Left renal pelvis (tissue), 4 donors: ENCODE measurements around the gene RCAN1. TPM values are rescaled to one million over a fixed set of nuclear protein-coding genes. Genes with fewer than 3 reads are reported as not detected.

Experiments used
- DNase-seq, 4 donors: peaks; one replicate each; pipeline ENCODE4 v3.0.0-alpha.2; 2013; ENCODE audit warnings: low read depth in 4 of 4, low spot score in 3 of 4
- polyA plus RNA-seq, 4 donors: library from polyadenylated mRNA; unstranded; fragments of 120-200 nt; gene quantifications; one replicate each; pipeline ENCODE4 v1.2.1, GENCODE V29; 2013; ENCODE audit not compliant: insufficient read length in 4 of 4

RCAN1 gene
- polyA plus RNA-seq, 4 donors: 20.0 to 42.1 (median 32.6) TPM

DNA sequence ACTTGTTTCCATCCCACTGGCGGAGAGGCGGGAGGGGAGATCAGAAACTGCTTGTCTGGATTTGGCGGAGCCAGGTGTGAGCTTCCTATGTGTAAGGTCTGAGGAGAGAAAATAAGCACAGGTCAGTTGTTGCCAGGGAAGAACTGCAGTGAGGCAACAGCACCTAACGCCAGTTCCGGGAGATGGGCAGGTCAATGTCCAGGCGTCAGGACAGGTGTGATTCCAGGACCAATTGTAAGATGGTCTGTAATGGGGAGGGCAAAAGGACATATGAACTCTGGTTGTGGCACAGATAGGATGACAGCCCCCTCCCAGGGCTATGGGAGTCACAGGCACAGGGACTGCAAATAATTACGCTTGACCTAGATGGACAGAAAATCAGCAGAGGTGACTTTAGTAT, 93.4 kb downstream of the RCAN1 start:
- DNase-seq: no peak

DNA sequence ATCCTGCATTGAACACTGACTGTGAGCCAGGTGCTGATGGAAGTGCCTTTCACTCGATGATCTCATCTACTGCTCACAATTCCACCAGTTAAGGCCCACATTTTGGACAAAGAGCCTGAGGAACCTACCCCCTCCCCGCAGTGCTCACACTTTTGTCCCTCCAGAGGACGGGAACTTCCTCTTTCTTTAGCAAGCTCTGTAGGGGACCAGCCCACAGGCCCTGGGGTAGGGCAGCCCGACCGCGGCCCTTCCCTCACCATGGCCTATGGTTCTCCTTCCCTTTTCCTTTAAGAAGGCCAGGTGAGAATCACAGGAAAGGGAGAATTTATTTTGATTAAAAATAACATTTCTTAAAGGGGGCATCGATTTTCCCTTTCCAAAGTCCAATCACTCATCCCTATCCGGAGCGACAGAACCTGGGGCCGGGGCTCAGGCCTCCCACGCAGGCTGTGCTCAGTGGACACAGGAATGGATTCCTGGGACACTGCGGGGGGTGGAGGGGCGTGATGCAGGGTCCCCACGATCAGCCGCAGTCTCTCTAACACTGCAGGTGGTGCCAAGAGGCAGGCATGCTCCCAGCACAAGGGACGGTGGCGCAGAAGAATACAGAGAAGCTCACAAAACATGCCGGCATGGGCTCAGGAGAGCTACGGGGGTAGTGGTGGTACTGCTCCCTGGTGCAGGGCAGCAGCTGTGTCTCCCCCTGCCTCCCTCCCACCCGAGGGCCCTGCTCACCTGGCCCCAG, 94.0 kb downstream of the RCAN1 start:
- DNase-seq: no peak

DNA sequence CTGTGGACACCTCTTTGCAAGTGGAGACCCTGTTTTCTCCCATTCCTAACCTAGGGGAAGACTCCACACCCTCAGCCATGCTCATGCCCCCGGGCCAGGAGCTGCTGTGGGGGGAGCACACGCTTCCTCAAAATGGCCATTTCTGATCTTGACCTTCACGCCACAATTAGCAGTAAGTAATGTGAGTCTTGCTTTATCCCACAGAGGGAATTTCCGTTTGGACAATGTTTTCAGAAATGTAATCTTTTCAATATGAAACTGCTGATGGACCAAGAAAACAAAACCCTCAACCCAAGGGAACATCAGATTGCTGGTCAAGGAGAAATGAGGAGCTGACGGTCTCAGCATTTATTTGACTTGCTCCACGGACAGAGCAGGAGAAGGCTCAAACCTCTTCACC, 94.6 kb downstream of the RCAN1 start:
- DNase-seq: no peak

DNA sequence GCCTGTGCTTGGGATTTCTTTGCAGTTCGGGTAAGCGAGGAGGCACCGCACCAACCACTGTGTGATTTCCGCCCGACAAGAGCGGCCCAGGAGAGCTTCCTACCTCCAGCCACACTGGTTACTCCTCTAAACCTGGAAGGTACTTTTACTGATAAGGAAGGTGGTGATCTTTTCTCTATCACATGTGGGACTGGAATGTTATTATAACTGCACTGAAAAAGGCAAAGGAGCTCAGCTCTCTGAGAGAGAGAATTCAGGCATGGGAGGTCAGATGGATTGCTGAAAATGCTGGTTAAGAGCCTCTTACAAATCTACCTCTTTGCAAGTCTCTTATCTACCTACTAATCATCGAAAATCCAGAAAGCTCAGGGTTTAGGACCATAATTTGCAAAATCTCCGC, 95.2 kb downstream of the RCAN1 start:
- DNase-seq: no peak

DNA sequence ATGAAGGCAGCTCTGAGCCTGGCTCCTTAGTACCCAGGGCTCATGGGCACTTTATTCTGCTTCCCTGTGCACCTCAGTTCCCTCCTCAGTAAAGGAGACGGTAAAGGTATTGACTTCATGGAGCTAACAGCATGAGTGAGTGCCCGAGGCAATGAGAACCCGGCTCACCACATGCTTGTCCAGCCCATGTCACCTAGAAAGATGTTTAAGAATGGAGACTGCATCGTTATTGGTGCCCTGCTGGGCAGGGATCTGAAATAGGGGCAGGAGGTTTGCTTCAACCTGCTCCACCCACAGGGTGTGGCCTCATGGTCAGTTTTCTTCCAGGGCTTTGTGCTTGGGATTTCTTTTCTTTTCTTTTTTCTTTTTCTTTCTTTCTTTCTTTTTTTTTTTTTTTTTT, 95.9 kb downstream of the RCAN1 start:
- no peak for DNase-seq

DNA sequence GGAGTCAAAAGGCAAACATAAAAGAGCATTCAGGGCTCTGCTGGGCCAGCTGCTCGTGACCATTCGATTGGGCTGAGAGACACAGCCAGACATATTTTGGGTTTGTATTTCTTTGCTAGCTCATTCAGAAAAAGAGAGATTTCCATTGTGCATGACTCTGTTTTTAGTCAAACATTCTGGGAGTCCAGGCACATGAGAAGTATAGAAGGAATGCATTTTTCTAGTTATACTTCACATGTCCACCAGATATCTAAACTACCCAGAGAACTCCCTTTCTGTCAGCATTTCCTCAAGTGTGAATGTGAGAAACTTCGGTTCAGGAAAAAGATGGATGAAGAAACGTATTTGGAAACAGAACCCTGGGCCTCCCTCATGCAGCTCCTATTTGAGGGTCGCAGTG, 96.6 kb downstream of the RCAN1 start:
- DNase-seq: no peak

DNA sequence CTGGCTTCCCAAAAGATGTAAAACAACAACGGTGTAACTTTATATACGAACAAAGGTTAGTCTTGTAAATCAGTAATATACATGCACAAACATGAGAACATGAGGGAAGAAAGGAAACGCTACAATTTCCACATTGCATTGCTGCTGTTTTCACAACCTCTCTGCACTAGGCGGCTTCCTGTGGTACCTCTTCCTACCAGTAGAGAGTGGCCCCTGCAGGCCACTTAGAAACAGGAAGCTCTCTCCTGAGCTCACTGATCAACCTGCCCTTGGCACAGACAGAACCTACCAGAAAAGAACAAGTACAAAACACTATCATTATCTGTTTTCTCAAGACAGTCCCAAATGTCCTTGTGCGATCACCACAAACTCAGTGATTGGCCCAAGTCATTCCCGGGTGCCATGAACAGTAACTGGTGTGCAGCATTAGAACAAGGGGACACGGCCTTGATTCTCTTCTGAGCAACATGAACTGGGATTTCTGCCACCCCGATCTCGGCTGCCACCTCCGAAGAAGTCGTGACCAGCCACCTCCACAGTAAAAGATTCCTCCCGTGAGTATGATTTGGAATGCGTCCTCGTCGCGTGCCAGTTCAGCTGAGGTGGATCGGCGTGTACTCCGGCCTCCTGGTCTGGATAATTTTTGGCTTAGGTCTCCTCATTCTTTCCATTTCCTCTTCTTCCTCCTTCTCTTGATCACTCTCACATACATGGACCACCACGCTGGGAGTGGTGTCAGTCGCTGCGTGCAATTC, 97.2 kb downstream of the RCAN1 start:
- no peak for DNase-seq

DNA sequence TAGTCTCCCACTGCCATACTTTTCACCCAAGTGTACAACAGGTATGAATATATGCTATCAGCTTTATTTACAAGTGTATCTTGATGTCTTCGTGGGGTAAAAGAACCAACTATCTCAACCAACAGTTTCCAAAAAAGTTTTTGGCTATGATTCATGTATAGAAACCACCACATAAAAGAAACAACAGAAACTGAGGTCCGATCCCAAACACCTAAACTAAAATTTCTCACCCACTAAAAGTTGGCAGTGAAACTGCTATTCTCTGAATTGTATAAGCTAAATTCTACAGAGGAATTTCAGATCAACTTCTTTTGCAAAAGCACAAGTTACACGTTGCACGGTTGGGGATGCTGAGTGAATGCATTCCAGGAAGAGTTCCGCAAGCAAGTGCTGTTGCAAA, 97.9 kb downstream of the RCAN1 start:
- no peak for DNase-seq

DNA sequence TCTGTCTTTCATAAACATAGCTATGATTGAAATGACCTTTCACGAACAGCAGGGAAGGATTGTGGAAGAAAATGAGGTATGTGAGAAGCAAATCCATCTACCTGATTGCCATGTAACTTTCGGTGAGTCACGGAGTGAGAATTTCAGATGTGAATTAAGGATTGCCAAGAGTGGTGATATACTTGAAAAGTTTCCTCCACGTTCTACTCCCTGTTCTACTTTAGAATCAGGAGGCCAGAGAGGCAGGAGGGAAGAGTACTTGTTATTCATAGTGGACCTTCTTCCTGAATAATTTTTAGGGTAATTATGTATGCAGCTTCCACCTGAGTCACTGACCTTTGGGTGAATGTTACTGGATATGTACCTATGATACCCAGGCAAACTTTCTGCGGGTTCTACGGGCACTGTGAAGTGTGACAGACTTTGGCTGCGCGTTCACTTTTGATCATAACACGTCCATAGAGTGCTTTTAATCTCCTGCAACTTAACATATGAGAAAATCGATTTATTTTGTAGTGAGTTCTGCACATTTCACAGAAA, 100.3 kb downstream of the RCAN1 start:
- no peak for DNase-seq

DNA sequence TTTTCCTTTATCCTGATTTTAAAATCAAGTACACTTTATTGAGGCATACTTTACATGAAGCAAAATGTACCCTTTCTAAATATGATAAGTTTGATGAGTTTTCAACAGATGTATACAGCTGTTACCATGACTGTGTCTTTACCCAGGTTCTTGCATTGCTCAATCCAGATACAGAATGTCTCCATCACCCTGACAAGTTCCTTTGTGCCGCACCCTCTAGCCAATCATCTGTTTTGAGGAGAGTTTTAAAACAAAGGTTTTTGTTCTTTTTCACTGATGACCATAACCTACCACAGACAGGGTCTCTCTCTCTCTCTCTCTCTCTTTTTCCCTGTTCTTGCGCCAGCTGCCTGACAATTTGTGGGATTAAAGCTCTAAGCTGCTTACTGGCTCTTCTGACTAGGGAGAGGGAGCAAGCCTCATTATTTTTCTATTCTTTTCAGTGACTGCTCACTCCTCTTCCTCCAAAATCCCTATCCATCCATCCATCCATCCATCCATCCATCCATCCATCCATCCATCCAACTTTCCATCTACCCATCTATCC, 101.7 kb downstream of the RCAN1 start:
- DNase-seq: no peak

DNA sequence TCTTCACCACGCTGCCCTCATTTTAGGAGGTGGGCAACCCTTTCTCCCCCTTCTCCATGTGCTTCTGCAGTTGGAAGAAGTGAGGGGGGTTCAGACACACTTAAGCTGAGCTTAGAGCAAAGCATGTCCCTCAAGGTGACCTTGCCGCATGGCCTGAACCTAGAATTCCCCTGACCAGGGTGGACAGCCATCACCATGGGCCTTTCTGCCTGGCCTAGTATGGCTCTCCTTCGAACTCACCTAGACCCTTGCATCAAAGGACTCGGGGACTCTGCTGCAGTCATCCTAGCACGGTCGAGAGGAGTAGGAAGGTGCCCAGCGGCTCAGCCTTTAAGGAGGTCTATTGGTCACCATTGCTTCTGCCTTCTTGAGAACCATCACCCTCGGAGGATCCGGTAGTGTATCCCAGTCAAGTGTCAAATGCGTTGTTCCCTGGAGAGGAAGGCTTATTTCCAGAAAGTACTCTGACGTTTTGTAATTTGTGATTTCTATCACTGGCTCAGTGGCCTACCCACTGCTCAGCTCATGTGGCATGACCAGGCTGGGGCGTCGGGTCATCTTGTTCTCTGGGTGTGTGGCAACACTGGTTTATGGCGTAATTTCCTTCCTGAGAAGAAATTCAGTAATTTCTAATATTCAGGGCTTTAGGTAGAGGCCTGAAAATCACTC, 103.0 kb downstream of the RCAN1 start, which contains the start of gene KCNE1:
KCNE1 (minus strand) TSS at position 424 of the 669 bp plus-strand sequence. CDS start 62,576 bp downstream, outside the sequence.
- no peak for DNase-seq

DNA sequence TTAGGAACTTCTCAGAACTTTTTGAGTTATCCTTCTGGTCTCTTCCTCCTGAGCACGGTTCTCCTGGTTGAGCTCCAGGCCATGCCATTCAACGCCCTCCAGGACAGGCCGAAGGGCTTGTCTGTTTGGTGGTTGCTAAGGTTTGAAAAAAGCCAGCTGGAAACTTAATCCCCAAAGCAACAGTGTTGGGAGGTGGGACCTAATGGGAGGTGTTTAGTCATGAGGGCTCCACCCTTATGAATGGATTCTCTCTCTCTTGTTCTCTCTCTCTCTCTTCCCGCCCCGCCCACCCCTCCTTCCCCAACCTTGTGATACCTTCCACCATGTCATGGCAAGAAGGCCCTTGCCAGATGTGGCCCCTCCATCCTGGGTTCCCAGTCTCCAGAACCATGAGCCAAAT, 103.7 kb downstream of the RCAN1 start:
- DNase-seq: no peak

DNA sequence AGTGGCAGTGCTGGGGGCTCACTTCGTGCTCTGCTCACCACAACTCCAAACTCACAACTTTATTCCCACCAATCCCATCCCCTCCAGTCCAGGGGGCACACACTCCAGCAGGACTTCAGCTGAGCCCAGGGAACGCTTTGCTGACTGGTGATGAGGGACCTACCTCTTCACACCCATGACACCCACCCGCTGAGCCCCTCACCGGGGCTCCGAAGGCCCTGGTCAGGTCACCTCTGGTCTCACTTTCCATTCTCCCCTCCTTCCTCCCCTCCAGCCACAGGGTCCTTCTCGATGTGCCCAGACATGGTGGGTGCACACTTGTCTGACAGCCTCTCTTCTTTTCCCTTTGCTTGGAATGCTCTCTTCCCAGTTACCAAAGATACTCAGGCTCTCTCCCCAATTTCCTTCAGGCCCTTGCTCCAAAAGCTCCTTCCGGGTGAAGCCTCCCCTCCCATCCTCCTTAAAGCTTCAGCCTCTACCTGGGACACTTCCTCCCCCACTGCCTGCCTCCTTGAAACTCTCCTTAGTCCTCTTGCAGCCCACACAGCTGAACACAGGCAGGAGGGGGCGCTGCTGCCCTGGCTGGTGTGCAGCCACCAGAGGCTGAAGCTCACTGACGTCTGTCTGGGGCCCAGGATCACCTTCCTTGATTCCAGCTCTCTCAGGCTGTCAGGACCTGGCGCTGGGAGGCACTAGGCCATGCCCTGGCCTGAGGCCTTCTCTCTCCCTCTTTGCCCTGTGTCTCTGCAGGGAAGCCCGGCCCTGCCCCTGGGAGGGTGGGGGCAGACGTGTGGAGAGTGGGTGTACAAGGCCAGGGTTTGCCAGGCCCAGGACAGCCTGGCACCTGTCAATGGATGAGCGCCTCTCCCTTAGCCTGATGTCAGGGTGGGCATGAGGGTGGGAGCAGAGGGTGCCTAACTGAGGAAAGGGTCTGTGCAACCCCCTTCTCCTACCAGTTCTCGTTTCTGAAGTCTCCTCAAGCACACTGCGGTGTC, 104.5 kb downstream of the RCAN1 start:
- DNase-seq: no peak

DNA sequence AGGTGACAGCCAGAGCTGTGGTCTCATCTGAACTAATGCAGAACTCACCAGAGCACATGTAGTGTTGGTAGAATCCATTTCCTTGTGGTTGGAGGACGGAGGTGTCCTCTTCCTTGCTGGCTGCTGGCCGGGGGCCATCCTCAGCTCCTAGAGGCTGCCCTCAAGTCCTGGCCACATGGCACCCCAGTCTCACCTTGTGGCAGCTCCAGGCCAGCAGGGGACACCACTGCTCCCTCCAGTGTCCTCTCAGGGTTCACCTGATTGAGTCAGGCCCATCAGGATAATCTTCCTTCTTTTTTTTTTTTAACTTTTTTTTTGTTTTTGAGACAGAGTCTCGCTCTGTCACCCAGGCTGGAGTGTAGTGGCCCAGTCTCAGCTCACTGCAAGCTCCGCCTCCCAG, 105.8 kb downstream of the RCAN1 start:
- no peak for DNase-seq

DNA sequence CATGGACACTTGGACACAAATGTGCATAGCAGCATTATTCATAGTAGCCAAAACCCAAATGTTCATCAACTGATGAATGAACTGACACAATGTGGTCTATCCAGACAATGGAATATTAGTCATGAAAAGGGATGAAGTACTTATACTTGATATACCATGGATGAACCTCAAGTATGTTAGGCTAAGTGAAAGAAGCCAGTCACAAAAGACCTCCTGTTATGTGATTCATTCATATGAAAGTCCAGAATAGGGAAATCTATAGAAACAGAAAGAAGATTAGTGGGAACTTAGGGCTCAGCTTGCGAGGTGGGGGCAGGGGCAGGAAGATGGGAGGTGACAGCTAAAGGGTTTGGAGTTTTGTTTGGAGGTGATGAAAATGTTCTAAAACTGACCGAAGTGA, 110.3 kb downstream of the RCAN1 start:
- DNase-seq: no peak

DNA sequence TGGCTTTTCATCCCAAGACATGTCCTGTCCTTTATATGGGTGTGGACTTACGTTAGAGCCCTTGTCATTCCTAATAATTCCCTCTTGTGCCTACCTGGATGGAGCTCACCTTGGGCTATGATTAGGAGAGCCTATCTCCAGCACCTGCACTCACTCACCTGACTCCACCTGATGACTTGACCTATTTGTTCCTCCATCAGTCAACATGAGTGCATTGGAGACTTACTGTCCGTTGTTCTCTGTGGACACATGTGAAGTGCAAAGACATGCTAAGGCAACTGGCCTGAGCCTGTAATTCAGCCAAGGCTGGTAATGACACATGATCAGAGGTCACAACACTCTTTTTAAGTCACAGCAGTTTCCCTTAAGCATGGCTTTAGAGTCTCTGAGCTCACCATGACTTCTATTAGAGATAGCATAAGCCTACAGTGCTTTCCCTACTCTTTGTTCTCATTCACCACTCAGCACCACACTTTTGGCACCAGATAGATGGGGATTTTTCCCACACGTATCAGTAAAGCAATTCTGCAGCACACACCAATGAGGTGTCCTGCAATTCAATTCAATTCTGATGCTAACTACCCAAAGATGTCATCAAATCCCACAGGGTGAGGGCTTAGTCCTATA, 112.3 kb downstream of the RCAN1 start:
- DNase-seq: no peak

DNA sequence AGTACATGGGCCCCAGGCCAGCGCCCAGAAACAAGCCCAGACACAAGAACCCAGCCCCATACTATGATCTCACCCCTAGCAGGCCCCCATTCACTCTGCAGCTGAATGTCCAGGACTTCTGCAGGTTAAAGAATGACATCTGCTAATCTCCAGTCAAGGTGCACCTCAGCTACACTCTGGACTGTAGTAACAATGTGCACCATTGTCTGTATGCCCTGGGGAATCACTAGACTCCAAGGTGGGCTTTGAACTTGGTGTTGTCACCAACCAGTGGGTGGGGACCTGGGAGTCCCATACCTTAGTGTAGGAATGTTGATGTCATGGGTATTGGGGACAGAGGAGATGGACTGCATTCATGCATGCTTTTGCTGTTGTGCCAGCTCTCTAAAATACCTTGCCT, 113.2 kb downstream of the RCAN1 start:
- DNase-seq: no peak

DNA sequence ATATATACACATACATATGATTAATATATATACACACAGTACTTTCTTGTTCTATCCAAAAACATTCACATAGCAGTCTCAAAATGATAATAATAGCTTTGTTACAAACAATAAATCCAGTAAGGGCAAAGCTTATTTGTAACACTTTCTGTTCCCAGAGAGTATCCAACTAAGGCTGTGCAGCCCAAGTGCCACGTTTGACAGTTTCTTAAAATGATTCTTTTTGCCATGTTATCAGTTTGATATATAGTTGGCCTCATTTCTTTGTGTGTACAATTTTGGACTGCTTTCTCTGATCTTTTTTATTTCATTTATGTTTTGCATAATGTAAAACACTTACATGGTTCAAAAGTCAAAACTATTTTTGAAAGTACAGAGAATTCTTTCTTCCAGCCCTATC, 114.7 kb downstream of the RCAN1 start:
- no peak for DNase-seq

DNA sequence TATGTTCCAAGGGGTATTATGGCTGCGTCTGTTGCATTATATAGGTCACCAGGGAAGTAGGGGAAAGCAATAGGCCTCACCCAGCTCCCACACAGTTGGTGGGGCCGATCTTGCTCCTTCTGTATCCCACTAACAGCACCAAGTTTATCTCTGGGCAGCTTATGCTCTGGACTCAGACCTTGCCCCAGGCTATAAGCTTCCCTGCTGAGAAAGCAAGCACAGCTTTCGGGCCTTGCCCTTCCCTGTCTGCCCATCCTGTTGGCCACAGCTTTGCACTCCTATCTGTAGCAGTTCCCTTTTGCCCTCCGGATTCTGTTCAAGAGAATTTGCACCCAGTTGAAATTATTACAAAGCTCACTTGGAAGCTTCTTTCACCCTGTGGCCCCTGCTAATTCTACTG, 115.8 kb downstream of the RCAN1 start:
- DNase-seq: no peak
